NOMO-1 (cell line): ENCODE measurements around the gene RANGAP1.

Experiments
- DNase-seq, 2 experiments: peaks; one replicate each; lab custom pipeline; 2025; ENCODE audit not compliant: unreplicated experiment in 2 of 2; lab: John Stamatoyannopoulos, UW

The RANGAP1 gene

GRCh38 chr22:41204066-41204465 lies 81.9 kb downstream of the RANGAP1 start:
- no peak for DNase-seq

GRCh38 chr22:41203118-41203517 lies 82.9 kb downstream of the RANGAP1 start:
- DNase-seq = no peak

- DNase-seq = peak in 1 of 2 experiments; percentile 20
Measured at GRCh38 chr22:41201141-41201540, 84.8 kb downstream of the RANGAP1 start.

- DNase-seq = no peak
Measured at GRCh38 chr22:41198027-41198580, 87.9 kb downstream of the RANGAP1 start.

GRCh38 chr22:41197038-41197972 lies 88.7 kb downstream of the RANGAP1 start:
- DNase-seq = peak; percentile 70 to 80
